SK-N-SH (cell line): ENCODE measurements around the gene MTHFD1L. TPM values are rescaled to one million over a fixed set of nuclear protein-coding genes. Genes with fewer than 3 reads are reported as not detected.

ENCODE experiments used
- CTCF ChIA-PET: fragments of 300-600, 350-600 bp; formaldehyde crosslinking; extraction: SDS; loops from one replicate; lab custom pipeline; 2021; lab: Yijun Ruan, JAX
- POLR2A ChIA-PET: fragments of 350-600 bp; sonication (Branson Sonifier 250); formaldehyde crosslinking; extraction: SDS; loops from one replicate; lab custom pipeline; 2020; ENCODE audit warnings: antibody characterized with exemption, inconsistent platforms; lab: Yijun Ruan, JAX
- DNase-seq: peaks from one replicate; pipeline ENCODE4 v3.0.0; 2012
- H2AFZ ChIP-seq: fragments of 200-600 bp; sonication (generic); 2 replicates; pipeline ENCODE4 v1.8.1; 2016; ENCODE audit warnings: antibody characterized with exemption, mild to moderate bottlenecking, low read depth
- H3F3A ChIP-seq: fragments of 200-600 bp; sonication (generic); replicated peaks from 2 replicates; pipeline ENCODE3; 2016; ENCODE audit warnings: antibody characterized with exemption, mild to moderate bottlenecking; ENCODE audit not compliant: insufficient read depth
- H3K27ac ChIP-seq, 2 experiments: fragments of 200-500 bp in 1 of 2; fragments of 200-600 bp in 1 of 2; sonication (Bioruptor generic) in 1 of 2; sonication (generic), shearing (Covaris generic) in 1 of 2; 2 replicates each; pipeline versions ENCODE4 v1.5.1 to v1.6.1; 2014 to 2016; ENCODE audit warnings: low read depth in 2 of 2, inconsistent platforms in 1 of 2, low read length in 1 of 2, mild to moderate bottlenecking in 1 of 2, mixed read lengths in 1 of 2
- H3K27me3 ChIP-seq: fragments of 200-600 bp; sonication (generic), shearing (Covaris generic); 2 replicates; pipeline ENCODE4 v1.6.1; 2016; ENCODE audit warnings: mixed run types; ENCODE audit not compliant: insufficient read depth
- H3K36me3 ChIP-seq, 2 experiments: fragments of 200-500 bp in 1 of 2; fragments of 200-600 bp in 1 of 2; sonication (Bioruptor generic) in 1 of 2; sonication (generic) in 1 of 2; replicated peaks in 1 of 2; 2 replicates each; pipeline versions ENCODE3 to v1.5.1; 2014 to 2016; ENCODE audit warnings: low read length in 1 of 2, mild to moderate bottlenecking in 1 of 2; ENCODE audit not compliant: insufficient read depth in 2 of 2, control insufficient read depth in 1 of 2
- H3K4me1 ChIP-seq, 2 experiments: fragments of 200-500 bp in 1 of 2; fragments of 200-600 bp in 1 of 2; sonication (Bioruptor generic) in 1 of 2; sonication (generic), shearing (Covaris generic) in 1 of 2; 2 replicates each; pipeline versions ENCODE4 v1.5.1 to v1.6.1; 2014 to 2016; ENCODE audit warnings: low read depth in 1 of 2, low read length in 1 of 2, mixed run types in 1 of 2; ENCODE audit not compliant: insufficient read depth in 2 of 2, control insufficient read depth in 1 of 2
- H3K4me2 ChIP-seq: fragments of 200-600 bp; sonication (generic), shearing (Covaris generic); 2 replicates; pipeline ENCODE4 v1.6.1; 2017; ENCODE audit warnings: mixed run types
- H3K4me3 ChIP-seq, 2 experiments: fragments of 200-500 bp in 1 of 2; fragments of 200-600 bp in 1 of 2; sonication (Bioruptor generic) in 1 of 2; sonication (generic), shearing (Covaris generic) in 1 of 2; 2 replicates each; pipeline versions ENCODE4 v1.5.1 to v1.8.1; 2014 to 2016; ENCODE audit warnings: low read depth in 2 of 2, inconsistent platforms in 1 of 2, low read length in 1 of 2, mild to moderate bottlenecking in 1 of 2, mixed read lengths in 1 of 2, moderate library complexity in 1 of 2
- H3K79me2 ChIP-seq: fragments of 200-600 bp; sonication (generic); 2 replicates; pipeline ENCODE4 v1.8.1; 2017; ENCODE audit warnings: mild to moderate bottlenecking; ENCODE audit not compliant: insufficient read depth
- H3K9ac ChIP-seq: fragments of 200-600 bp; sonication (generic); 2 replicates; pipeline ENCODE4 v1.6.1; 2017; ENCODE audit warnings: mixed run types
- H3K9me2 ChIP-seq: fragments of 200-600 bp; sonication (generic); 2 replicates; pipeline ENCODE4 v1.6.1; 2017; ENCODE audit warnings: mixed run types
- H3K9me3 ChIP-seq: fragments of 200-600 bp; sonication (generic); 2 replicates; pipeline ENCODE4 v1.6.1; 2017; ENCODE audit warnings: mixed run types, mild to moderate bottlenecking, moderate library complexity
- H4K20me1 ChIP-seq: fragments of 200-600 bp; sonication (generic); 2 replicates; pipeline ENCODE4 v1.6.1; 2017; ENCODE audit warnings: mild to moderate bottlenecking, mixed run types; ENCODE audit not compliant: insufficient read depth
- CHD2 ChIP-seq: fragments of 150-350 bp; IDR thresholded peaks from 2 replicates; pipeline ENCODE4 v1.6.1; 2018; ENCODE audit warnings: low read length; ENCODE audit not compliant: partially characterized antibody
- FOXJ3 ChIP-seq: sonication (generic); formaldehyde crosslinking; IDR thresholded peaks from 2 replicates; pipeline ENCODE4 v1.5.1; 2020; ENCODE audit warnings: mild to moderate bottlenecking, missing genetic modification reagents
- GABPA ChIP-seq: IDR thresholded peaks from 2 replicates; pipeline ENCODE4 v1.4.0; 2012; ENCODE audit warnings: low read depth, mild to moderate bottlenecking
- GATA2 ChIP-seq: sonication (generic); formaldehyde crosslinking; IDR thresholded peaks from 2 replicates; pipeline ENCODE4 v1.5.0; 2020; ENCODE audit warnings: mild to moderate bottlenecking, missing genetic modification reagents
- MEF2A ChIP-seq: IDR thresholded peaks from 2 replicates; pipeline ENCODE4 v1.4.0; 2012; ENCODE audit warnings: low read depth, borderline replicate concordance
- MXI1 ChIP-seq: IDR thresholded peaks from 2 replicates; pipeline ENCODE4 v1.6.1; 2012; ENCODE audit warnings: mild to moderate bottlenecking, low read depth, low read length, improper control_type of control experiment
- NRF1 ChIP-seq: IDR thresholded peaks from 2 replicates; pipeline ENCODE4 v1.6.1; 2012; ENCODE audit warnings: low read depth, mild to moderate bottlenecking, low read length
- RCOR1 ChIP-seq: fragments of 150-350 bp; IDR thresholded peaks from 2 replicates; pipeline ENCODE4 v1.6.1; 2017; ENCODE audit warnings: antibody characterized with exemption, low read length
- RXRA ChIP-seq: IDR thresholded peaks from 2 replicates; pipeline ENCODE4 v1.4.0; 2012; ENCODE audit warnings: low read depth, mild to moderate bottlenecking, borderline replicate concordance
- SIN3A ChIP-seq: IDR thresholded peaks from 2 replicates; pipeline ENCODE4 v1.6.1; 2012; ENCODE audit warnings: low read depth, mild to moderate bottlenecking, low read length, moderate library complexity, borderline replicate concordance
- TCF12 ChIP-seq: IDR thresholded peaks from 2 replicates; pipeline ENCODE4 v1.4.0; 2012
- TEAD4 ChIP-seq: IDR thresholded peaks from 2 replicates; pipeline ENCODE4 v1.4.0; 2012; ENCODE audit warnings: mild to moderate bottlenecking, borderline replicate concordance; ENCODE audit not compliant: insufficient read depth
- YY1 ChIP-seq: IDR thresholded peaks from 2 replicates; pipeline ENCODE4 v1.4.0; 2012; ENCODE audit warnings: low read depth, mild to moderate bottlenecking
- WGBS: methylation state at CpG from one replicate; pipeline ENCODE4 v1.1.6; 2017; ENCODE audit warnings: low lambda C conversion rate; 5-methylcytosine and 5-hydroxymethylcytosine counted together
- polyA plus RNA-seq, 3 experiments: library from polyadenylated mRNA; depleted of rRNA; stranded (reverse); fragments of >200 nt; gene quantifications; 2 replicates each; pipeline ENCODE4 v1.2.3, GENCODE V29; 2012
- TF ChIP-seq, protein P1 (sequence below): IDR thresholded peaks from 2 replicates; pipeline ENCODE4 v1.4.0; 2012; ENCODE audit warnings: low read depth
- TF ChIP-seq, protein P2 (sequence below): IDR thresholded peaks from 2 replicates; pipeline ENCODE4; 2012
- TF ChIP-seq, protein P3 (sequence below): fragments of 150-350 bp; IDR thresholded peaks from 2 replicates; pipeline ENCODE4 v1.6.1; 2016; ENCODE audit warnings: mild to moderate bottlenecking, low read depth, low read length
- TF ChIP-seq, protein P4 (sequence below): fragments of 200-600 bp; sonication (generic); IDR thresholded peaks from 2 replicates; pipeline ENCODE4 v1.6.1; 2017; ENCODE audit warnings: antibody characterized with exemption, mild to moderate bottlenecking, moderate library complexity

MTHFD1L gene
- polyA plus RNA-seq, 1 of the 3 experiments (the other 2 are of a cell fraction) = 37.0 TPM

DNA sequence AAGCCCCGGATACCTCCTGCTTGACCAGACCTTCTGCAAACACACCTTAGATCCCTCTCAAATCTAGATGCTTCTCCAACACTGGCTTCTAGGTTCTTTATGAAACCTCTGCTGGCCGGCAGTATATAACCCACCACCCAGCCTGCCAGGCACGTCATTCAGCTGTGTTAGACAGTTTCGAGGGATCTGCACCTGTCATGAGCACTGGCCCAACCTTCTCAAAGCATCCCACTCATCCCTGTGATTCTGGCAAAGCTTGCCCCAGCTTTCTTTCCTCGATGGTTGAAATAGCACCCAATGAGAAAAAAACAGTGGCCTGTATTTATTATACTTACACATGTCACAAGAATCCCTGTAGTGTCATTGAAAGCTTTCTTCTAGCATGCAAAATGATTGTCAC is 157.8 kb downstream of the MTHFD1L start:
- Histone ChIP-seq H3K9me2 (no peaks in the 10 kb centered on the region), H3F3A (no peaks in the 10 kb centered on the region), H3K4me1 (peaks cover 0 to 2% of the 10 kb centered on the region in 2 experiments; a peak in 1 of 4 replicates), H3K9ac (no peak overlapping the region), H2AFZ (no peak overlapping the region), H3K27me3 (no peaks in the 10 kb centered on the region), H3K9me3 (no peaks in the 10 kb centered on the region), H4K20me1 (no peaks in the 10 kb centered on the region), H3K79me2 (no peaks in the 10 kb centered on the region), H3K27ac (no peak overlapping the region), H3K36me3 (peaks cover 27 to 32% of the 10 kb centered on the region in 2 experiments), H3K4me3 (no peak overlapping the region), H3K4me2 (no peak overlapping the region)
- WGBS = 87% methylated on average over 4 of the region's 5 CpGs
- DNase-seq = no peak
- TF ChIP-seq MEF2A = no peak
- no peak for TF ChIP-seq FOXJ3
- TF ChIP-seq RCOR1 = no peak
- TF ChIP-seq CHD2 = no peak
- no peak for TF ChIP-seq RXRA
- TF ChIP-seq NRF1 = no peak
- ChIA-PET CTCF (interaction anchor here (17.7 kb wide), 1 partner anchor 302 kb away, joined by 371 read pairs; no protein-coding TSS in a partner anchor), POLR2A (no interaction called here)

DNA sequence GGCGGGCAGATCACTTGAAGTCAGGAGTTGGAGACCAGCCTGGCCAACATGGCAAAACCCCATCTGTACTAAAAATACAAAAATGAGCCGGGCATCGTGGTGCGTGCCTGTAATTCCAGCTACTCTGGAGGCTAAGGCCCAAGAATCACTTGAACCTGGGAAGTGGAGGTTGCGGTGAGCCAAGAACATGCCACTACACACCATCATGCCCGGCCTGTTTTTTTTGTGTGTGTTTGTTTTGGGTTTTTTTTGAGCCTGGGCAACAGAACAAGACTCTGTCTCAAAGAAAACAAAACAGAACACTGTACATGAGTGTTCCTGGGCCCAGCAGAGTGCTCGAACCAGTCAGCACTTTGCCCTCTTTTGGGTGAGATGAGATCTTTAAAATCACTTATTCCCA is 159.1 kb downstream of the MTHFD1L start:
- no peak overlapping the region for H3K4me3 ChIP-seq
- no peak overlapping the region for H3K27ac ChIP-seq
- DNase-seq = no peak
- ChIA-PET POLR2A (no interaction called here), CTCF (interaction anchor here (1.1 to 4.8 kb wide), 2 partner anchors 10 to 299 kb away, joined by 5 to 30 read pairs; no protein-coding TSS in a partner anchor)
- no peaks in the 10 kb centered on the region for H3K79me2 ChIP-seq
- H3K36me3 ChIP-seq = peaks cover 22 to 25% of the 10 kb centered on the region in 2 experiments
- H2AFZ ChIP-seq = no peak overlapping the region
- H3K27me3 ChIP-seq = no peaks in the 10 kb centered on the region
- no peak for TF ChIP-seq TCF12
- no peak for TF ChIP-seq GATA2 (CRISPR knock-in tag)
- TF ChIP-seq SIN3A = no peak
- TF ChIP-seq, protein P1, sequence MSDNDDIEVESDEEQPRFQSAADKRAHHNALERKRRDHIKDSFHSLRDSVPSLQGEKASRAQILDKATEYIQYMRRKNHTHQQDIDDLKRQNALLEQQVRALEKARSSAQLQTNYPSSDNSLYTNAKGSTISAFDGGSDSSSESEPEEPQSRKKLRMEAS = no peak
- TF ChIP-seq FOXJ3 = no peak
- TF ChIP-seq, protein P2, sequence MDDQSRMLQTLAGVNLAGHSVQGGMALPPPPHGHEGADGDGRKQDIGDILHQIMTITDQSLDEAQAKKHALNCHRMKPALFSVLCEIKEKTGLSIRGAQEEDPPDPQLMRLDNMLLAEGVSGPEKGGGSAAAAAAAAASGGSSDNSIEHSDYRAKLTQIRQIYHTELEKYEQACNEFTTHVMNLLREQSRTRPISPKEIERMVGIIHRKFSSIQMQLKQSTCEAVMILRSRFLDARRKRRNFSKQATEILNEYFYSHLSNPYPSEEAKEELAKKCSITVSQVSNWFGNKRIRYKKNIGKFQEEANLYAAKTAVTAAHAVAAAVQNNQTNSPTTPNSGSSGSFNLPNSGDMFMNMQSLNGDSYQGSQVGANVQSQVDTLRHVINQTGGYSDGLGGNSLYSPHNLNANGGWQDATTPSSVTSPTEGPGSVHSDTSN = no peak
- TF ChIP-seq RCOR1 = no peak
- no peak for TF ChIP-seq GABPA
- H3K9ac ChIP-seq = no peak overlapping the region
- H3K9me2 ChIP-seq = no peaks in the 10 kb centered on the region
- 76% methylated on average over 6 of the region's 7 CpGs for WGBS
- no peaks in the 10 kb centered on the region for H3K9me3 ChIP-seq
- no peaks in the 10 kb centered on the region for H3F3A ChIP-seq
- H3K4me2 ChIP-seq = no peak overlapping the region
- no peaks in the 10 kb centered on the region for H4K20me1 ChIP-seq
- H3K4me1 ChIP-seq = no peaks in the 10 kb centered on the region; a peak in 1 of 4 replicates

DNA sequence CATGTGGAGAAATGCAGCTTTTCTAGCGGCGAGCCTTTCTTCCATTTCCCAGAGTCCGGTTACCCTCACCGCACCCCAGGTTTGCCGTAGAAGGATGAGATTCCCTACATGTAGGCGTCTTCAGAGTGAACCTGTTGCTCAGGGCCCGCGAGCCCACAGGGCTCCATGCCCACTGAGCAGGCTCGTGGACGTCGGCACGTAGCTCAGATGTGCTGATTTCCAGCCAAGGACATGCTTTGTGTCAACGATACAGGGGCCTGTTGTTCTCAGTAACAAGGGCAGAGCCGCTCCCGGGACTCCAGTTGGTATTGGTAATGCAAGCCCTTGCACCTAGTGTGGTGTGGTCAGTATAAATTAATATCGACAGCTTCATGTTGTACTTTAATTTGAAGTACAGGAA is 159.6 kb downstream of the MTHFD1L start:
- ChIA-PET POLR2A (no interaction called here), CTCF (interaction anchor here (1.1 to 4.8 kb wide), 2 partner anchors 11 to 299 kb away, joined by 5 to 30 read pairs; no protein-coding TSS in a partner anchor)
- H3K9me2 ChIP-seq = no peaks in the 10 kb centered on the region
- no peaks in the 10 kb centered on the region for H3K9me3 ChIP-seq
- no peak overlapping the region for H3K4me3 ChIP-seq
- DNase-seq = no peak
- no peaks in the 10 kb centered on the region for H3K4me1 ChIP-seq
- H3K27me3 ChIP-seq = no peaks in the 10 kb centered on the region
- WGBS = 96% methylated on average over 14 of the region's 16 CpGs
- H2AFZ ChIP-seq = no peak overlapping the region
- no peak overlapping the region for H3K27ac ChIP-seq
- peaks cover 23 to 24% of the 10 kb centered on the region in 2 experiments for H3K36me3 ChIP-seq
- no peak overlapping the region for H3K9ac ChIP-seq
- H4K20me1 ChIP-seq = no peaks in the 10 kb centered on the region
- H3K4me2 ChIP-seq = no peak overlapping the region
- H3K79me2 ChIP-seq = no peaks in the 10 kb centered on the region
- no peaks in the 10 kb centered on the region for H3F3A ChIP-seq
- TF ChIP-seq YY1 = no peak
- TF ChIP-seq TEAD4 = no peak
- TF ChIP-seq, protein P3, sequence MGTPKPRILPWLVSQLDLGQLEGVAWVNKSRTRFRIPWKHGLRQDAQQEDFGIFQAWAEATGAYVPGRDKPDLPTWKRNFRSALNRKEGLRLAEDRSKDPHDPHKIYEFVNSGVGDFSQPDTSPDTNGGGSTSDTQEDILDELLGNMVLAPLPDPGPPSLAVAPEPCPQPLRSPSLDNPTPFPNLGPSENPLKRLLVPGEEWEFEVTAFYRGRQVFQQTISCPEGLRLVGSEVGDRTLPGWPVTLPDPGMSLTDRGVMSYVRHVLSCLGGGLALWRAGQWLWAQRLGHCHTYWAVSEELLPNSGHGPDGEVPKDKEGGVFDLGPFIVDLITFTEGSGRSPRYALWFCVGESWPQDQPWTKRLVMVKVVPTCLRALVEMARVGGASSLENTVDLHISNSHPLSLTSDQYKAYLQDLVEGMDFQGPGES = no peak
- TF ChIP-seq, protein P4, sequence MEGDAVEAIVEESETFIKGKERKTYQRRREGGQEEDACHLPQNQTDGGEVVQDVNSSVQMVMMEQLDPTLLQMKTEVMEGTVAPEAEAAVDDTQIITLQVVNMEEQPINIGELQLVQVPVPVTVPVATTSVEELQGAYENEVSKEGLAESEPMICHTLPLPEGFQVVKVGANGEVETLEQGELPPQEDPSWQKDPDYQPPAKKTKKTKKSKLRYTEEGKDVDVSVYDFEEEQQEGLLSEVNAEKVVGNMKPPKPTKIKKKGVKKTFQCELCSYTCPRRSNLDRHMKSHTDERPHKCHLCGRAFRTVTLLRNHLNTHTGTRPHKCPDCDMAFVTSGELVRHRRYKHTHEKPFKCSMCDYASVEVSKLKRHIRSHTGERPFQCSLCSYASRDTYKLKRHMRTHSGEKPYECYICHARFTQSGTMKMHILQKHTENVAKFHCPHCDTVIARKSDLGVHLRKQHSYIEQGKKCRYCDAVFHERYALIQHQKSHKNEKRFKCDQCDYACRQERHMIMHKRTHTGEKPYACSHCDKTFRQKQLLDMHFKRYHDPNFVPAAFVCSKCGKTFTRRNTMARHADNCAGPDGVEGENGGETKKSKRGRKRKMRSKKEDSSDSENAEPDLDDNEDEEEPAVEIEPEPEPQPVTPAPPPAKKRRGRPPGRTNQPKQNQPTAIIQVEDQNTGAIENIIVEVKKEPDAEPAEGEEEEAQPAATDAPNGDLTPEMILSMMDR = no peak
- no peak for TF ChIP-seq FOXJ3
- TF ChIP-seq MXI1 = no peak
